Neural cell (in vitro differentiated cells): ENCODE data around the gene CCDC33. TPM values are rescaled to one million over a fixed set of nuclear protein-coding genes. Genes with fewer than 3 reads are reported as not detected.
"Not testable (repeated sequence)": the region's sequence is repeated elsewhere in the genome, so short reads cannot be mapped to it uniquely, and the experiment has no call there.

Experiments used
- H2AFZ ChIP-seq: fragments of 200-600, 300-800 bp; sonication (generic), shearing (Covaris generic); 2 replicates; pipeline ENCODE4 v1.6.0; 2014; ENCODE audit warnings: low read depth, mild to moderate bottlenecking, antibody characterized with exemption, low read length, moderate library complexity
- H3F3A ChIP-seq: fragments of 200-600 bp; shearing (Covaris generic); 2 replicates; pipeline ENCODE4 v1.6.1; 2016; ENCODE audit warnings: mild to moderate bottlenecking, moderate library complexity, mixed read lengths, antibody characterized with exemption, low read length; ENCODE audit not compliant: insufficient read depth, poor library complexity, severe bottlenecking
- H3K27ac ChIP-seq: fragments of 200-600, 300-800 bp; sonication (generic), shearing (Covaris generic); 2 replicates; pipeline ENCODE4 v1.5.1; 2014; ENCODE audit warnings: mild to moderate bottlenecking, low read length, moderate library complexity
- H3K27me3 ChIP-seq: fragments of 300-800, 200-600 bp; sonication (generic), shearing (Covaris generic); 2 replicates; pipeline ENCODE4 v1.6.0; 2014; ENCODE audit warnings: mild to moderate bottlenecking, low read depth, low read length, moderate library complexity; ENCODE audit not compliant: insufficient read depth
- H3K36me3 ChIP-seq: fragments of 300-800, 200-600 bp; sonication (generic), shearing (Covaris generic); 2 replicates; pipeline ENCODE4 v1.5.1; 2014; ENCODE audit warnings: mild to moderate bottlenecking, antibody characterized with exemption, low read length, moderate library complexity; ENCODE audit not compliant: insufficient read depth
- H3K4me2 ChIP-seq: fragments of 300-800, 200-600 bp; sonication (generic), shearing (Covaris generic); 2 replicates; pipeline ENCODE4 v1.6.0; 2014; ENCODE audit warnings: mild to moderate bottlenecking, low read length
- H3K4me3 ChIP-seq: fragments of 300-800, 200-600 bp; sonication (generic), shearing (Covaris generic); 2 replicates; pipeline ENCODE4 v1.5.1; 2014; ENCODE audit warnings: mild to moderate bottlenecking, low read length, moderate library complexity
- H3K79me2 ChIP-seq: fragments of 200-600 bp; shearing (Covaris generic); replicated peaks from 2 replicates; pipeline ENCODE4 v1.6.0; 2014; ENCODE audit warnings: mild to moderate bottlenecking, low read length, moderate library complexity; ENCODE audit not compliant: insufficient read depth
- H3K9ac ChIP-seq: fragments of 300-800, 200-600 bp; sonication (generic), shearing (Covaris generic); 2 replicates; pipeline ENCODE4 v1.6.1; 2016; ENCODE audit warnings: mild to moderate bottlenecking, low read length, mixed read lengths
- H3K9me2 ChIP-seq: fragments of 200-600 bp; shearing (Covaris generic); 2 replicates; pipeline ENCODE4 v1.6.1; 2016; ENCODE audit warnings: mild to moderate bottlenecking, low read length, mixed read lengths; ENCODE audit not compliant: insufficient read depth
- H3K9me3 ChIP-seq: fragments of 200-600, 300-800 bp; sonication (generic), shearing (Covaris generic); 2 replicates; pipeline ENCODE4 v1.6.1; 2016; ENCODE audit warnings: mild to moderate bottlenecking, mixed run types, low read length, moderate library complexity, mixed read lengths
- H4K20me1 ChIP-seq: fragments of 200-600 bp; shearing (Covaris generic); 2 replicates; pipeline ENCODE4 v1.6.1; 2016; ENCODE audit warnings: mild to moderate bottlenecking, mixed run types; ENCODE audit not compliant: insufficient read depth
- CTCF ChIP-seq: fragments of 450-650 bp; IDR thresholded peaks from 2 replicates; pipeline ENCODE4 v1.5.1; 2014; ENCODE audit warnings: antibody characterized with exemption, mild to moderate bottlenecking, moderate library complexity; ENCODE audit not compliant: poor library complexity, severe bottlenecking
- EP300 ChIP-seq: fragments of 450-650 bp; conservative IDR thresholded peaks from 2 replicates; pipeline ENCODE4 v1.6.1; 2014; ENCODE audit warnings: antibody characterized with exemption, mild to moderate bottlenecking, moderate library complexity; ENCODE audit not compliant: poor library complexity, severe bottlenecking
- EZH2 ChIP-seq: fragments of 200-600, 300-800 bp; shearing (Covaris generic), sonication (generic); IDR thresholded peaks from 2 replicates; pipeline ENCODE4 v1.6.1; 2014; ENCODE audit warnings: antibody characterized with exemption, low read length, borderline replicate concordance, mild to moderate bottlenecking; ENCODE audit not compliant: insufficient read depth, poor library complexity, severe bottlenecking
- MXI1 ChIP-seq: fragments of 450-650 bp; conservative IDR thresholded peaks from 2 replicates; pipeline ENCODE4 v1.6.1; 2014; ENCODE audit warnings: antibody characterized with exemption, mild to moderate bottlenecking; ENCODE audit not compliant: poor library complexity, severe bottlenecking
- POLR2AphosphoS5 ChIP-seq: IDR thresholded peaks from 2 replicates; pipeline ENCODE4 v1.6.1; 2012
- RAD21 ChIP-seq: fragments of 450-650 bp; conservative IDR thresholded peaks from 2 replicates; pipeline ENCODE4 v1.6.1; 2014; ENCODE audit warnings: antibody characterized with exemption, mild to moderate bottlenecking, moderate library complexity
- SMC3 ChIP-seq: fragments of 450-650 bp; conservative IDR thresholded peaks from 2 replicates; pipeline ENCODE4 v1.6.1; 2014; ENCODE audit warnings: antibody characterized with exemption, mild to moderate bottlenecking, moderate library complexity; ENCODE audit not compliant: poor library complexity
- TAF1 ChIP-seq: IDR thresholded peaks from 2 replicates; pipeline ENCODE4 v1.6.1; 2012; ENCODE audit warnings: low read depth
- polyA plus RNA-seq: library from polyadenylated mRNA; depleted of rRNA; stranded (reverse); fragments of >200 nt; gene quantifications from 2 replicates; pipeline ENCODE4 v1.2.3, GENCODE V29; 2014
- TF ChIP-seq, protein P1 (sequence below): IDR thresholded peaks from 2 replicates; pipeline ENCODE4 v1.6.1; 2012; ENCODE audit warnings: borderline replicate concordance

CCDC33 gene
- polyA plus RNA-seq, 1 donor from 2014 or later = 1.4 TPM

DNA sequence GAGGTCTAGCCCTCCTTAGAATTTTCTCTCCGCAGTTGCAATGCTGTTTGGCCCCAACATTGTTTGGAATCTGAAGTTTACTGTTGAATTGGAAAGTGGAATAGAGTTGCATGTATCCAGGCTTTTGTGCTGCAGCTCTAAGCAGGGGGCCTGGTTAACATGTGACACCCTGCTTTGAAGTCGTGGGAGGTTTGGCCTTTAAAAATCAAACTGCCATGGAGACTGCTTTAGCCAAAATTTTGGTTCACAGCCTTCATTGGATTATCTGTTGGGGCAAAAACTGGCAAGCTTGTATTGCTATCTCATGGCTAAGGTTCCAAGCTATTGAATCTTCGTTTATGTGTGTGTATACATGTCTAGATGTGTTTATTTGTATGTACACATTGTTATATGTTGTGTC lies 115.5 kb downstream of the CCDC33 start:
- TF ChIP-seq MXI1 (no peak), SMC3 (no peak), RAD21 (no peak), EP300 (no peak), POLR2AphosphoS5 (no peak), TAF1 (no peak), CTCF (no peak), EZH2 (no peak)
- TF ChIP-seq, protein P1, sequence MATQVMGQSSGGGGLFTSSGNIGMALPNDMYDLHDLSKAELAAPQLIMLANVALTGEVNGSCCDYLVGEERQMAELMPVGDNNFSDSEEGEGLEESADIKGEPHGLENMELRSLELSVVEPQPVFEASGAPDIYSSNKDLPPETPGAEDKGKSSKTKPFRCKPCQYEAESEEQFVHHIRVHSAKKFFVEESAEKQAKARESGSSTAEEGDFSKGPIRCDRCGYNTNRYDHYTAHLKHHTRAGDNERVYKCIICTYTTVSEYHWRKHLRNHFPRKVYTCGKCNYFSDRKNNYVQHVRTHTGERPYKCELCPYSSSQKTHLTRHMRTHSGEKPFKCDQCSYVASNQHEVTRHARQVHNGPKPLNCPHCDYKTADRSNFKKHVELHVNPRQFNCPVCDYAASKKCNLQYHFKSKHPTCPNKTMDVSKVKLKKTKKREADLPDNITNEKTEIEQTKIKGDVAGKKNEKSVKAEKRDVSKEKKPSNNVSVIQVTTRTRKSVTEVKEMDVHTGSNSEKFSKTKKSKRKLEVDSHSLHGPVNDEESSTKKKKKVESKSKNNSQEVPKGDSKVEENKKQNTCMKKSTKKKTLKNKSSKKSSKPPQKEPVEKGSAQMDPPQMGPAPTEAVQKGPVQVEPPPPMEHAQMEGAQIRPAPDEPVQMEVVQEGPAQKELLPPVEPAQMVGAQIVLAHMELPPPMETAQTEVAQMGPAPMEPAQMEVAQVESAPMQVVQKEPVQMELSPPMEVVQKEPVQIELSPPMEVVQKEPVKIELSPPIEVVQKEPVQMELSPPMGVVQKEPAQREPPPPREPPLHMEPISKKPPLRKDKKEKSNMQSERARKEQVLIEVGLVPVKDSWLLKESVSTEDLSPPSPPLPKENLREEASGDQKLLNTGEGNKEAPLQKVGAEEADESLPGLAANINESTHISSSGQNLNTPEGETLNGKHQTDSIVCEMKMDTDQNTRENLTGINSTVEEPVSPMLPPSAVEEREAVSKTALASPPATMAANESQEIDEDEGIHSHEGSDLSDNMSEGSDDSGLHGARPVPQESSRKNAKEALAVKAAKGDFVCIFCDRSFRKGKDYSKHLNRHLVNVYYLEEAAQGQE = no peak
- Histone ChIP-seq H3K4me2 (no peak overlapping the region), H3K27me3 (no peaks in the 10 kb centered on the region), H3K9me2 (no peaks in the 10 kb centered on the region), H3K9me3 (no peaks in the 10 kb centered on the region), H3K36me3 (no peaks in the 10 kb centered on the region), H3K79me2 (no peaks in the 10 kb centered on the region), H3K4me3 (no peak overlapping the region), H2AFZ (no peak overlapping the region), H3K9ac (no peak overlapping the region), H4K20me1 (no peaks in the 10 kb centered on the region), H3F3A (no peaks in the 10 kb centered on the region), H3K27ac (no peak overlapping the region)

DNA sequence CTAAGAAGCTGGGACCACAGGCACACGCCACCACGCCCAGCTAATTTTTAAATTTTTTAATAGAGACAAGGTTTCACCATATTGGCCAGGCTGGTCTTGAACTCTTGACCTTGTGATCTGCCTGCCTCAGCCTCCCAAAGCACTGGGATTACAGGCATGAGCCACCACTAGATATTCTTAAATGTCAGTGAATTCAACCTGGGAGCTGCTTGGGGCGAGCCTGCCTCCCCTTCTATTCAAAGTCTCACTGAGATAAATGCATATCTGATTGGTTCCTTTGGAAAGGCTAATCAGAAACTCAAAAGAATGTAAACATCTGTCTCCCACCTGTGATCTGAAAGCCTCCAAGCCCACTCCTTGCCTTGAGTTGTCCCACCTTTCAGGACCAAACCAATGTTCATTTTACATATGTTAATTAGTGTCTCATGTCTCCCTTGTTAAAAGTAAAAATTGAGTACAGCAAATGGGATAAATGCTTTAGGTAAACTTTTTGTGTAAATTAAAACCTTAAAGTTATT lies 116.3 kb downstream of the CCDC33 start:
- H3K27me3 ChIP-seq = no peaks in the 10 kb centered on the region
- no peak for TF ChIP-seq CTCF
- no peak for TF ChIP-seq EP300
- TF ChIP-seq MXI1 = no peak
- TF ChIP-seq POLR2AphosphoS5 = no peak
- TF ChIP-seq, protein P1 = no peak
- TF ChIP-seq EZH2 = no peak
- no peak for TF ChIP-seq SMC3
- H3K4me2 ChIP-seq = no peak overlapping the region
- H4K20me1 ChIP-seq = no peaks in the 10 kb centered on the region
- H3K79me2 ChIP-seq = no peaks in the 10 kb centered on the region
- no peaks in the 10 kb centered on the region for H3K36me3 ChIP-seq
- no peaks in the 10 kb centered on the region for H3K9me3 ChIP-seq
- H3K9me2 ChIP-seq = no peaks in the 10 kb centered on the region
- H2AFZ ChIP-seq = no peak overlapping the region
- H3K27ac ChIP-seq = no peak overlapping the region
- no peak overlapping the region for H3K4me3 ChIP-seq
- H3F3A ChIP-seq = no peaks in the 10 kb centered on the region
- H3K9ac ChIP-seq = no peak overlapping the region

GRCh38 chr15:74353992-74354391 lies 117.9 kb downstream of the CCDC33 start:
- not testable (repeated sequence) for H3K4me2 ChIP-seq, H3K9ac ChIP-seq, H3K9me2 ChIP-seq, H3K27me3 ChIP-seq, H3F3A ChIP-seq, H3K9me3 ChIP-seq, H2AFZ ChIP-seq, H3K36me3 ChIP-seq, H3K27ac ChIP-seq, H4K20me1 ChIP-seq, H3K79me2 ChIP-seq, H3K4me3 ChIP-seq
